NCI-H2171 treated with DMSO at 0.1 percent for 48 hours (cell line): ENCODE results near the gene PSMD10.

ENCODE experiments used
- DNase-seq: peaks from one replicate; lab custom pipeline; 2025; lab: John Stamatoyannopoulos, UW

Gene PSMD10

GRCh38 chrX:108072746-108073145 is 18.6 kb downstream of the PSMD10 start:
- DNase-seq: no peak

- no peak for DNase-seq
Observed at GRCh38 chrX:108071578-108071977, 19.8 kb downstream of the PSMD10 start.

DNA sequence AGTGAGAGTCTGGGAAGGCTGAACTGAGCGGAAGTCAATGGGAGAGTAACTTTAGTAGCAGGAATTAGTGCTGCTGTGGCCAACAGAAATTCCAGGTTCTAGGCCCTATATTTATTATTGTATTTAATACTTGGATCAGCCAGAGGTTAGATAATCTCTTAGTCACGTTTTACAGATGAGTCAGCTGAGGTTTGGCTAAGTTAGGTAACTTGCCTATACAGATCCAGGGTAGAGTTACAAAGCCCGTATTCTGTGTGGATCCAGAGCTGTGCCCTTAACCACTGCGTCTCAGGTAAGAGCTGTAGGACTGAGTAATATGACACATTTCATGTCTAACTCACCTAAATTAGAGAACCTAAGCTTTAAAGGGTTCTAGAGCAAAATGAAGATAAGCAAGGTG is 20.5 kb downstream of the PSMD10 start:
- no peak for DNase-seq

DNA sequence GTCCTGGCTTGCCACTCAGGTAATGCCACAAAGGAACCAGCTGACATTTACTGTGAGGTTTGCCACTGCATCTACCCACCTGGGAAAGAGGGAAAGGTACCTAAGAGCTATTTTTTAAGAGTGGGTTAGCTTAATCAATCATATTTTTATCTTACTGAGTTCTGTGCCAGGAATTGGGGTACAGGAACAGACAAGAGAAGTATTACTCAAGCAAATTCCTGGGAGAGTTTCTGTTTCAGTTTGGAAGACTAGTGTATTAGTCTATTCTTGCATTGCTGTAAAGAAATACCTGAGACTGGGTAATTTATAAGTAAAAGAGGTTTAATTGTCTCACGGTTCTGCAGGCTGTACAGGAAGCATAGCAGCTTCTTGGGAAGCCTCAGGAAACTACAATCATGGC is 23.2 kb downstream of the PSMD10 start:
- DNase-seq: no peak

DNA sequence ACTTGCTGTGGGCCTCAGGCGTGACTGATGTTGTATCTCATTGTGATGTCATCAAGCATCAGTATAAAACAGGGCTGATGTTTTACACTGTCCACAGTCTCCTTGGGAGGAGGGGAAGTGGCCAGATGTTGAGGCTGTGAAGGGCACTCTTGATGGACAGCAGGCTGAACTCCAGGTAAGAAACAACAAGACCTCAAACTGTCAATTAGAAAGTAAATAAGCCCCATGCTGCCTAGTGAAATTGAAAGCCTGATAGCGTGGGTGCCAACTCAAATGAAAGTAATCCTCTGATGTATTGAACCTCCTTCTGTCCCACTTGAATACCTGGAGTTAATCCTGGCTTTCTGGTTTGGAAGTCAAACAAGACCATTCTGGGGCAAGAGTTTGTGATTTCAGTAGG is 26.7 kb downstream of the PSMD10 start:
- DNase-seq: no peak

GRCh38 chrX:108064001-108064400 is 27.3 kb downstream of the PSMD10 start:
- DNase-seq: no peak

DNA sequence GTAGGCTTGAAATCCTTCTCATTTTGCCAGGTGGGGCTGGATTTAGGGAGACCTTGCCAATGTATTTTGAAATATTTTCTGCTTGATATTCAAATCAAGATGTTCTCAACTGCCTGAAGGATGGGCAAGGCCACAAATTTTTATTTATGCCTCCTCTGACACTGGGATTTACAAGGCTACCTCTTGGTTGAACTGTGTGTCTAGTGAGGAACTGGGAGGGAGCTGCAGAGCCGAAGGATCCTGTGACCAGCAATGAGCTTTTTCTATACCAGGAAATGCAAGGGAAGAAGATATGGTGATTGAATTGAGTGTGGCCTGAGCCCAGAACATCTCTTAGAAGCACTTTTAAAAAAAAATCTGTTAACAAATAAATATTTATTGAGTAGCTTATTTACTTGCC is 31.5 kb downstream of the PSMD10 start:
- no peak for DNase-seq

- DNase-seq: no peak
Observed at GRCh38 chrX:108055546-108055945, 35.8 kb downstream of the PSMD10 start.

GRCh38 chrX:108053218-108053617 is 38.1 kb downstream of the PSMD10 start:
- DNase-seq: no peak

GRCh38 chrX:108049649-108050048 is 41.7 kb downstream of the PSMD10 start:
- no peak for DNase-seq

DNA sequence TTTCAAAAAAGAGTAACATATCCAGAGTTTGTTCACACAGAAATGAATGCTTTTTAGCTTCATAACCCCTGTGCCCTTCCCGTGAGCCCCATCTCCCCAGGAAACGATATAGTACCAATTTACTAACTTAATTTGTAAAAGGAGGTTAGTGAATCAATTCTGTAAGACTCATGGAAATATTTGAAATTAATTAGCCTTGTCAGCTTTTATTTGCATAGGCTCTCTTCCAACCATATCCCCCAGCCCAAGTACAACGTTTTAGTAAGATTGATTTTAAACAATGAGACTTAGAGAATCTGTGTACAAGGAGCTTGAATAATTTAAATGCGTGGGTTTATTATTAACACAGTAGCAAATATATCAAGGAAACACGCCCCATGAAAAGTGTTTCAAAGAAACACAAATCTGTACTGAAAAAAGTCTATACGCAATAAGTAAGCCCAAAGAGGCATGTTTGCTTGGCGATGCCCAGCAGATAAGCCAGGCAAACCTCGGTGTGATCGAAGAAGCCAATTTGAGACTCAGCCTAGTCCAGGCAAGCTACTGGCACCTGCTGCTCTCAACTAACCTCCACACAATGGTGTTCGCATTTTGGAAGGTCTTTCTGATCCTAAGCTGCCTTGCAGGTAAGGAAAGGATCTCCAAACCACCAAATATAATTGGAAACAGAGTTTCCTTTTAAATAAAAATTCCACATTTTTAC is 46.6 kb downstream of the PSMD10 start, which contains the start of gene VSIG1:
VSIG1 (plus strand) TSS at position 512 of the 703 bp plus-strand sequence; CDS start at position 578, 66 bp downstream.
- no peak for DNase-seq

GRCh38 chrX:108036298-108036973 is 54.9 kb downstream of the PSMD10 start:
- no peak for DNase-seq

GRCh38 chrX:108034725-108035124 is 56.6 kb downstream of the PSMD10 start:
- DNase-seq: no peak
